OCI-LY1 (cell line): ENCODE measurements around the gene SAMD14.

Experiments
- H2AFZ ChIP-seq: fragments of 200-600 bp; sonication (generic), shearing (Covaris generic); 2 replicates; pipeline ENCODE4 v1.6.0; 2014; ENCODE audit warnings: antibody characterized with exemption, mild to moderate bottlenecking, low read length
- H3F3A ChIP-seq: fragments of 200-600 bp; sonication (generic), shearing (Covaris generic); 2 replicates; pipeline ENCODE4 v1.6.0; 2014; ENCODE audit warnings: mild to moderate bottlenecking, antibody characterized with exemption, low read length, moderate library complexity; ENCODE audit not compliant: insufficient read depth
- H3K27ac ChIP-seq: fragments of 200-600 bp; sonication (generic); 2 replicates; pipeline ENCODE4 v1.5.1; 2014; ENCODE audit warnings: low read length, mixed run types, mild to moderate bottlenecking, low read depth; ENCODE audit not compliant: poor library complexity, severe bottlenecking
- H3K27me3 ChIP-seq: fragments of 200-600 bp; sonication (generic); 2 replicates; pipeline ENCODE4 v1.6.0; 2014; ENCODE audit warnings: antibody characterized with exemption, mild to moderate bottlenecking, low read length, moderate library complexity; ENCODE audit not compliant: insufficient read depth
- H3K36me3 ChIP-seq: fragments of 200-600 bp; sonication (generic); 2 replicates; pipeline ENCODE4 v1.6.1; 2014; ENCODE audit warnings: mild to moderate bottlenecking, antibody characterized with exemption, low read length, moderate library complexity, mixed read lengths; ENCODE audit not compliant: insufficient read depth
- H3K4me1 ChIP-seq: fragments of 200-600 bp; sonication (generic); 2 replicates; pipeline ENCODE4 v1.5.1; 2014; ENCODE audit warnings: mild to moderate bottlenecking, low read length, moderate library complexity; ENCODE audit not compliant: insufficient read depth, severe bottlenecking
- H3K4me2 ChIP-seq: fragments of 200-600 bp; sonication (generic), shearing (Covaris generic); 2 replicates; pipeline ENCODE4 v1.6.1; 2014; ENCODE audit warnings: low read length
- H3K4me3 ChIP-seq: fragments of 200-600 bp; sonication (generic); 2 replicates; pipeline ENCODE4 v1.5.1; 2014; ENCODE audit warnings: low read length, low read depth, mild to moderate bottlenecking, mixed read lengths; ENCODE audit not compliant: poor library complexity, severe bottlenecking
- H3K79me2 ChIP-seq: fragments of 200-600 bp; shearing (Covaris generic); 2 replicates; pipeline ENCODE4 v1.6.1; 2016; ENCODE audit warnings: mixed run types, low read length, mixed read lengths; ENCODE audit not compliant: insufficient read depth
- H3K9ac ChIP-seq: fragments of 200-600 bp; sonication (generic), shearing (Covaris generic); 2 replicates; pipeline ENCODE4 v1.6.1; 2014; ENCODE audit warnings: mild to moderate bottlenecking, low read length, mixed read lengths
- H3K9me2 ChIP-seq: fragments of 200-600 bp; sonication (generic), shearing (Covaris generic); 2 replicates; pipeline ENCODE4 v1.6.1; 2014; ENCODE audit warnings: low read depth, mild to moderate bottlenecking, low read length, mixed read lengths
- H3K9me3 ChIP-seq: fragments of 200-600 bp; shearing (Covaris generic); 2 replicates; pipeline ENCODE4 v1.6.1; 2014; ENCODE audit warnings: low read length, mixed read lengths
- H4K20me1 ChIP-seq: fragments of 200-600 bp; sonication (generic), shearing (Covaris generic); 2 replicates; pipeline ENCODE4 v1.6.0; 2016; ENCODE audit warnings: mild to moderate bottlenecking, low read length; ENCODE audit not compliant: insufficient read depth
- EZH2 ChIP-seq: fragments of 200-600 bp; sonication (generic), shearing (Covaris generic); IDR thresholded peaks from 2 replicates; pipeline ENCODE4 v1.8.0; 2017; ENCODE audit warnings: borderline replicate concordance, mixed run types, mild to moderate bottlenecking, antibody characterized with exemption, low read length, moderate library complexity, mixed read lengths
- TF ChIP-seq, protein P1 (sequence below): fragments of 200-600 bp; sonication (generic), shearing (Covaris generic); IDR thresholded peaks from 2 replicates; pipeline ENCODE4 v1.5.1; 2017; ENCODE audit warnings: mild to moderate bottlenecking, antibody characterized with exemption, low read length, moderate library complexity, mixed read lengths

SAMD14 gene

DNA sequence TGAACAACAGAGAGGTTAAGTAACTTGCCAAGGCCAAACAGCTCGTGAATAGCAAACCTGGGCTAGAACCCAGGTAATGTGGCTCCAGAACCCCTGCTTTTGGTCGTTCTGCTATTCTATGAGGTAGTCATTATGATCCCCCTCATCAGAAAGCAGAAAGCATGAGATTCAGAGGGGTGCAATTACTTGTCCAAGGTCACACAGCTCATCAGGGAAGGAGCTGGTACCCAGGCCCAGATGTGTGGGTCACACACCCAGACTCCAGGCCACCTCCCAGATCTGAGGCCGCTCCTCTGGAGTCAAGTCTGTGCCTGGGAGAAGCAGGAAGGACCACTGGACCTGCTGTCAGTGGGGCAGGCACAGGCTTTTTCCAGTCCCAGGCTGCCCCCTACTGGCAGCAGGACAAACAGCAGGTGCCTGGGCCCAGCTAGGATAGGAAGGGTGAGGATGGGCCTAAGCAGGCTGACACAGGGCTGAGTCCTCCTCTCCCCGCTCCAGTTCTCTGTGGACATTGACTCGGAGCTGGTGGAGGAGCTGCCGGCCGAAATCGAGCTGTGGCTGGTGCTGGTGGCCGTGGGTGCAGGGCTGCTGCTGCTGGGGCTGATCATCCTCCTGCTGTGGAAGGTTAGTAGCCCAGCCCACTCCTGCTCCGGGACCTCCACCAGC, 42.6 kb downstream of the SAMD14 start:
- Histone ChIP-seq H3F3A (no peaks in the 10 kb centered on the region), H3K79me2 (no peaks in the 10 kb centered on the region), H3K4me3 (no peak overlapping the region), H3K9ac (no peak overlapping the region), H2AFZ (no peak overlapping the region), H3K36me3 (no peaks in the 10 kb centered on the region), H3K9me2 (no peaks in the 10 kb centered on the region), H3K27me3 (no peaks in the 10 kb centered on the region; the same call in 1 of the 2 replicates), H3K4me1 (no peaks in the 10 kb centered on the region), H3K27ac (no peak overlapping the region), H3K9me3 (no peaks in the 10 kb centered on the region), H3K4me2 (no peak overlapping the region), H4K20me1 (no peaks in the 10 kb centered on the region)
- TF ChIP-seq, protein P1, sequence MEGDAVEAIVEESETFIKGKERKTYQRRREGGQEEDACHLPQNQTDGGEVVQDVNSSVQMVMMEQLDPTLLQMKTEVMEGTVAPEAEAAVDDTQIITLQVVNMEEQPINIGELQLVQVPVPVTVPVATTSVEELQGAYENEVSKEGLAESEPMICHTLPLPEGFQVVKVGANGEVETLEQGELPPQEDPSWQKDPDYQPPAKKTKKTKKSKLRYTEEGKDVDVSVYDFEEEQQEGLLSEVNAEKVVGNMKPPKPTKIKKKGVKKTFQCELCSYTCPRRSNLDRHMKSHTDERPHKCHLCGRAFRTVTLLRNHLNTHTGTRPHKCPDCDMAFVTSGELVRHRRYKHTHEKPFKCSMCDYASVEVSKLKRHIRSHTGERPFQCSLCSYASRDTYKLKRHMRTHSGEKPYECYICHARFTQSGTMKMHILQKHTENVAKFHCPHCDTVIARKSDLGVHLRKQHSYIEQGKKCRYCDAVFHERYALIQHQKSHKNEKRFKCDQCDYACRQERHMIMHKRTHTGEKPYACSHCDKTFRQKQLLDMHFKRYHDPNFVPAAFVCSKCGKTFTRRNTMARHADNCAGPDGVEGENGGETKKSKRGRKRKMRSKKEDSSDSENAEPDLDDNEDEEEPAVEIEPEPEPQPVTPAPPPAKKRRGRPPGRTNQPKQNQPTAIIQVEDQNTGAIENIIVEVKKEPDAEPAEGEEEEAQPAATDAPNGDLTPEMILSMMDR, result peak; percentile 97
- no peak for TF ChIP-seq EZH2

DNA sequence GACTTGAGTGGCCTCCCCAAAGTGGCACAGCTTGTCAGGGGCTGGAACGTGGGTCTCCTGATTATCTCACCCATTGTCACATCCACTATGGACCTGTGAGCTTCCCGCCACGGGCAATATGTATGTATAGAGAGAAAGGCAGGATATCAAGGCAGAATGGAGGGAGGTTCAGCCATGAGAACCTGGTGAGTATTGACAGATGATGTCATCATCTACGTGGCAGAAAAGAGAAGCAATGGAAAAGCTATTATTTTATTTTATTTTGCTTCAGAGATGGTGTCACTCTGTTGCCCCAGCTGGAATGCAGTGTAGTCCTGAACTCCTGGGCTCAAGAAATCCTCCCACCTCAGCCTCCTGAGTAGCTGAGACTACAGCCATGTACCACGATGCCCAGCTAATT, 48.2 kb downstream of the SAMD14 start:
- H3F3A ChIP-seq, result no peaks in the 10 kb centered on the region
- H3K27ac ChIP-seq, result no peak overlapping the region
- H3K4me3 ChIP-seq, result no peak overlapping the region
- no peaks in the 10 kb centered on the region for H3K27me3 ChIP-seq
- no peak overlapping the region for H3K9ac ChIP-seq
- H3K9me3 ChIP-seq, result no peaks in the 10 kb centered on the region
- H3K36me3 ChIP-seq, result no peaks in the 10 kb centered on the region
- no peaks in the 10 kb centered on the region for H3K9me2 ChIP-seq
- no peak overlapping the region for H3K4me2 ChIP-seq
- H4K20me1 ChIP-seq, result no peaks in the 10 kb centered on the region
- peaks cover 20% of the 10 kb centered on the region for H3K4me1 ChIP-seq
- no peak overlapping the region for H2AFZ ChIP-seq
- no peaks in the 10 kb centered on the region for H3K79me2 ChIP-seq
- no peak for TF ChIP-seq EZH2
- TF ChIP-seq, protein P1, result no peak

DNA sequence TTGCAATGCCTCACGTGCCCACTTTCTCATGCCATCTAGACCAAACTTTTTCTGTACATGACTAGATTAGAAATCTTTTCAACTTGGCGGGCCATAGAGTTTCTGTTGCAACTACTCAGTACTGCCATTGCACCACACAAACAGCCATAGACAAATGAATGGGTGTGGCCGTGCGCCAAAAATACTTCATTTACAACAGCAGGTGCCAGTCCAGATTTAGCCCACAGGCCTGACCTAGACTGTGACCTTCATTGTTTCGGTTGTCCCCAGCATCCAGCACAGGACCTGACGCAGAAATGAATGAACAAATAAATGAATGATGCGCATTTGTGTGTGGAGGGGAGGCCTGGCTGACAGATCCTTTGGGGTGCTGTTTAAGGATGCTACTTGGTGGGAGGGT, 49.1 kb downstream of the SAMD14 start:
- Histone ChIP-seq H2AFZ (no peak overlapping the region), H3K79me2 (no peaks in the 10 kb centered on the region), H4K20me1 (no peaks in the 10 kb centered on the region), H3K9ac (no peak overlapping the region), H3K27ac (peak overlapping the region; percentile 24), H3K27me3 (no peaks in the 10 kb centered on the region), H3K4me1 (peaks cover 22% of the 10 kb centered on the region), H3K4me3 (no peak overlapping the region), H3K9me2 (no peaks in the 10 kb centered on the region), H3K36me3 (no peaks in the 10 kb centered on the region), H3K4me2 (no peak overlapping the region; the same call in 1 of the 2 replicates), H3F3A (no peaks in the 10 kb centered on the region), H3K9me3 (no peaks in the 10 kb centered on the region)
- no peak for TF ChIP-seq EZH2
- TF ChIP-seq, protein P1, result no peak
